GM12874 (cell line): ENCODE results near the gene REX1BD.

Experiments used
- TF ChIP-seq, protein P1 (sequence below): IDR thresholded peaks from 2 replicates; pipeline ENCODE4 v1.5.1; 2011; ENCODE audit warnings: low read depth, mild to moderate bottlenecking, control low read depth, low read length, moderate library complexity; ENCODE audit not compliant: insufficient read depth

REX1BD gene

GRCh38 chr19:18618236-18618635, 29.6 kb downstream of the REX1BD start:
- TF ChIP-seq, protein P1, sequence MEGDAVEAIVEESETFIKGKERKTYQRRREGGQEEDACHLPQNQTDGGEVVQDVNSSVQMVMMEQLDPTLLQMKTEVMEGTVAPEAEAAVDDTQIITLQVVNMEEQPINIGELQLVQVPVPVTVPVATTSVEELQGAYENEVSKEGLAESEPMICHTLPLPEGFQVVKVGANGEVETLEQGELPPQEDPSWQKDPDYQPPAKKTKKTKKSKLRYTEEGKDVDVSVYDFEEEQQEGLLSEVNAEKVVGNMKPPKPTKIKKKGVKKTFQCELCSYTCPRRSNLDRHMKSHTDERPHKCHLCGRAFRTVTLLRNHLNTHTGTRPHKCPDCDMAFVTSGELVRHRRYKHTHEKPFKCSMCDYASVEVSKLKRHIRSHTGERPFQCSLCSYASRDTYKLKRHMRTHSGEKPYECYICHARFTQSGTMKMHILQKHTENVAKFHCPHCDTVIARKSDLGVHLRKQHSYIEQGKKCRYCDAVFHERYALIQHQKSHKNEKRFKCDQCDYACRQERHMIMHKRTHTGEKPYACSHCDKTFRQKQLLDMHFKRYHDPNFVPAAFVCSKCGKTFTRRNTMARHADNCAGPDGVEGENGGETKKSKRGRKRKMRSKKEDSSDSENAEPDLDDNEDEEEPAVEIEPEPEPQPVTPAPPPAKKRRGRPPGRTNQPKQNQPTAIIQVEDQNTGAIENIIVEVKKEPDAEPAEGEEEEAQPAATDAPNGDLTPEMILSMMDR: no peak

DNA sequence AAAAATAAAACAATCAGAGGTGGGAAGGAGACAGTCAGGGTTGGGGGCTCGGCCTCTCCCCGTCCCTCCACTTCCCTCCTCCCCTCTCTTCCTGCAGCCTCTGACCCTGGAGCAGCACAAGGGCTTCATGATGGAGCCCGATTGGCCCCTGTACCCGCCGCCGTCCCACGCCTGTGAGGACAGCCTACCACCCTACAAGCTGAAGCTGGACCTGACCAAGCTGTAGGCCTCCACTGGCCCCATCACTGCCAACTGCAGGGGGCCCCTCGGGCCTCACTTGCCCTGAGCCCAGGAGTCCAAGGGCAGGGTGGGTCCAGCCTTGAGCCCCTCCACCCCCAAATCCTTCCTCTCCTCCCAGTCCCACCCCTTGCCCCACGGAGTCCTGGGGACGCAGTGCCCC, 31.7 kb downstream of the REX1BD start:
- TF ChIP-seq, protein P1: no peak

- TF ChIP-seq, protein P1: no peak
These were observed 32.3 kb downstream of the REX1BD start for GRCh38 chr19:18620902-18621301.

- TF ChIP-seq, protein P1: no peak
These were observed 38.3 kb downstream of the REX1BD start for GRCh38 chr19:18626906-18627305.

- TF ChIP-seq, protein P1: no peak
These were observed 40.8 kb downstream of the REX1BD start for GRCh38 chr19:18629166-18630088.

- TF ChIP-seq, protein P1: no peak
These were observed 44.7 kb downstream of the REX1BD start for GRCh38 chr19:18633321-18633720.

DNA sequence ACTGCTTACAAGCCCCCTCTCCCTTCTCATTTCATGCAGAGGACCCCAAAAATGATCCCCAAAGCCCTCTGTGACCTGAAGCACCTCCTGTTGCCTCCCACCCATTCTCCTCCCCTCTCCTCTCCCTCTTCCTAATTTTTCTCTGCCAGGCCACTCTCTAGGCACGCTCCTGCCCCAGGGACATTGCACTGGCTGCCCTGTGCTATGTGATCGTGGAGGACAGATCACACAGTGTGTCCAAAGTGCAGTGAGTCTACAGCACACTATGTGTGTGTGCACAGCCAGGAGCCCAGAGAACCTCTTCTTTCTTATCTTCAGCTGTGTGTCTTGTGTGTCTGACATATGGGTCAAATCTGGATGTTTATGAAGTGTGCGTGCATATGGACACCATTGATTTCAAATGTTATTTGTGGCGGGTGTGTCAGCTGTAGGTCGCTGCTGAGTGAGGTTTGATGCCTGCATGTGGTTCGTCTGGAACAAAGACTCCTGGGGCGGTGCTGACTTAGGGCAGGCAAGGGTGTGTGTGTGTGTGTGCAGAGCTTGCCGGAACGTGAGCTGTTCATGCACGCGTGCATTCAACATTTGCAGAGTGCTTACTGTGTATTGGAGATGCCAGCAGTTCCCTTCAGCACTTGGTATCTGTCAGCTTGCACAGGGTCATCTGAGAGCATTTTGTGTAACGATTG, 46.2 kb downstream of the REX1BD start:
- TF ChIP-seq, protein P1: no peak
